Loucy (cell line): ENCODE data around the gene NF1.

Experiments used
- CTCF ChIP-seq: fragments of 200-600 bp; sonication (generic); conservative IDR thresholded peaks from 2 replicates; pipeline ENCODE4 v1.5.1; 2014; ENCODE audit warnings: mild to moderate bottlenecking, antibody characterized with exemption, low read length
- EZH2phosphoT487 ChIP-seq: fragments of 200-600 bp; IDR thresholded peaks from 2 replicates; pipeline ENCODE4 v1.6.1; 2018; ENCODE audit warnings: antibody characterized with exemption, mild to moderate bottlenecking, moderate library complexity, borderline replicate concordance

GRCh38 chr17:31393749-31394146 lies 299.0 kb downstream of the NF1 start:
- TF ChIP-seq CTCF (no peak), EZH2phosphoT487 (no peak)
